ENCODE measurements around the gene PHKB. TPM values are rescaled to one million over a fixed set of nuclear protein-coding genes. Genes with fewer than 3 reads are reported as not detected.

Gene PHKB
- total RNA-seq, 1 donor from 2014 or later, result 25.9 TPM

- TF ChIP-seq CTCF (conservative IDR thresholded peaks at IDR 0.05; ENCODE audit: low read depth, low read length), result no peak
- H3K4me3 ChIP-seq (ENCODE audit: low read depth, low read length), result no peak overlapping the region
- DNase-seq (ENCODE audit: low read depth), result no peak
Observed at GRCh38 chr16:47724115-47724785, 263.1 kb downstream of the PHKB start.

- H3K4me3 ChIP-seq (ENCODE audit: low read depth, low read length), result no peak overlapping the region
- DNase-seq (ENCODE audit: low read depth), result no peak
- no peak for TF ChIP-seq CTCF (conservative IDR thresholded peaks at IDR 0.05; ENCODE audit: low read depth, low read length)
Observed at GRCh38 chr16:47725188-47725695, 264.1 kb downstream of the PHKB start.

- H3K4me3 ChIP-seq (ENCODE audit: low read depth, low read length), result no peak overlapping the region
- no peak for DNase-seq (ENCODE audit: low read depth)
- no peak for TF ChIP-seq CTCF (conservative IDR thresholded peaks at IDR 0.05; ENCODE audit: low read depth, low read length)
Observed at GRCh38 chr16:47726031-47726675, 265.0 kb downstream of the PHKB start.

- DNase-seq (ENCODE audit: low read depth), result no peak
- TF ChIP-seq CTCF (conservative IDR thresholded peaks at IDR 0.05; ENCODE audit: low read depth, low read length), result no peak
- H3K4me3 ChIP-seq (ENCODE audit: low read depth, low read length), result no peak overlapping the region
Observed at GRCh38 chr16:47727131-47727530, 266.0 kb downstream of the PHKB start.

- DNase-seq (ENCODE audit: low read depth), result no peak
- TF ChIP-seq CTCF (conservative IDR thresholded peaks at IDR 0.05; ENCODE audit: low read depth, low read length), result no peak
Observed at GRCh38 chr16:47728205-47728604, 267.1 kb downstream of the PHKB start.

GRCh38 chr16:47729701-47730100 lies 268.6 kb downstream of the PHKB start:
- TF ChIP-seq CTCF (conservative IDR thresholded peaks at IDR 0.05; ENCODE audit: low read depth, low read length), result no peak
- no peak for DNase-seq (ENCODE audit: low read depth)
- no peak overlapping the region for H3K4me3 ChIP-seq (ENCODE audit: low read depth, low read length)

More at GRCh38 chr16:47728205-47728604, 267.1 kb downstream of the PHKB start:
- H3K4me3 ChIP-seq (ENCODE audit: low read depth, low read length), result no peak overlapping the region

Data from epithelial cell of proximal tubule (primary cell).